ENCODE measurements around the gene APOC4. TPM values are rescaled to one million over a fixed set of nuclear protein-coding genes. Genes with fewer than 3 reads are reported as not detected.

Gene APOC4
- 0.68 TPM for total RNA-seq
- long read RNA-seq: 0 reads

DNA sequence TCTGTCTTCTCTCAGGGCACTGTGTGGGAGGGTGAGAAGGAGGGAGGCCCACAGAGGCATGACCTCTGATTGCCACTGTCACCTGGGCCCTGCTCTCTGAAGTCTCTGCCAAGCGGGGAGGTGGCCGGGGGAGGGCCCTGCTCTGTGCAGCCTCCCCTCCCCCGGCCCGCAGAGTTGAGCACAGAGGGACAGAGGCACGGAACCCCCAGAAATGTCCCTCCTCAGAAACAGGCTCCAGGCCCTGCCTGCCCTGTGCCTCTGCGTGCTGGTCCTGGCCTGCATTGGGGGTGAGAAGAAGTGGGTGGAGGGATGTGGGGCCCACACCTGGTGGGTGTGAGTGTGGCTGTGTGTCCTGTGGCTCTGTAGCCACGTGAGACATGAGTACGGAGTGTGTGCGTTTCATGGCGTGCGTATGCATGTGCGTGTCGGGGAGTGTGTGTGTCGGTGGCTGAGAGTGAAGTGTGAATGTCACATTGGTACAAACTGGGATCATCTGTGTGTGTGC is at the start of gene APOC4:
TSS of gene APOC4 (plus strand) at position 171 of the 505 bp plus-strand sequence. CDS start at position 212, 41 bp downstream.
- Histone ChIP-seq H3K27ac (no peak within 1 kb of the TSS), H3K36me3 (no peaks in the 10 kb centered on the region), H3K4me1 (no peaks in the 10 kb centered on the region), H3K9me3 (no peaks in the 10 kb centered on the region), H3K4me3 (no peak within 1 kb of the TSS), H3K27me3 (ENCODE audit: low read depth) (no peaks in the 10 kb centered on the region)
- TF ChIP-seq CTCF (IDR thresholded peaks at IDR 0.05): no peak
- intact Hi-C loops (cut with DNase I): no loop called here
- no peak for DNase-seq
- ATAC-seq: no peak

DNA sequence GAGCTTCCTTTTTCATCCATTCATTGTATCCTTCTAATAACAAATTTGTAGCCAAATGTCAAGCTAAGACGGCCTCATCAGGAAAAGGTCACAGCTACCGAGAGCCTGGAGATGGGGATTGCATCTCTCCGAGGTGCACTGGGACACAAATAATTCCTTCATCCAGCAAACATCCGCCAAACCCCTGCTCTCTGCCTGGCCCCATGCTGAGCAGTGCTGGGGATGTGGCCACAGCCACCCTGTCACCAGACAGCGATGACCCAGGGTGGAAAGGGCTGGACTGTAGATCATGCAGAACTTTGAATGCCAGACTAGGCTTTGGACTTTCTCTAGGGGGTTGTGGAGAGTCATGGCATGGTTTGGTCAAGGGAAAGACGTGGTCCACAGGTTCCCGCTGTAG is 49.1 kb upstream of the APOC4 start:
- intact Hi-C loops (cut with DNase I): no loop called here
- ATAC-seq: no peak

GRCh38 chr19:44893332-44894051 is 48.5 kb upstream of the APOC4 start:
- H3K27me3 ChIP-seq (ENCODE audit: low read depth): no peaks in the 10 kb centered on the region
- intact Hi-C loops (cut with DNase I): no loop called here
- DNase-seq (no peak), ATAC-seq (no peak)
- peaks cover 58% of the 10 kb centered on the region for H3K36me3 ChIP-seq
- no peak overlapping the region for H3K4me3 ChIP-seq
- peaks cover 27% of the 10 kb centered on the region for H3K4me1 ChIP-seq
- no peaks in the 10 kb centered on the region for H3K9me3 ChIP-seq
- no peak overlapping the region for H3K27ac ChIP-seq
- no peak for TF ChIP-seq CTCF (IDR thresholded peaks at IDR 0.05)

More for the DNA sequence above, 49.1 kb upstream of the APOC4 start:
- no peak for TF ChIP-seq CTCF (IDR thresholded peaks at IDR 0.05)
- no peak overlapping the region for H3K4me3 ChIP-seq
- peaks cover 58% of the 10 kb centered on the region for H3K36me3 ChIP-seq
- no peak for DNase-seq
- H3K9me3 ChIP-seq: no peaks in the 10 kb centered on the region
- H3K4me1 ChIP-seq: peaks cover 27% of the 10 kb centered on the region
- no peak overlapping the region for H3K27ac ChIP-seq
- no peaks in the 10 kb centered on the region for H3K27me3 ChIP-seq (ENCODE audit: low read depth)

DNA sequence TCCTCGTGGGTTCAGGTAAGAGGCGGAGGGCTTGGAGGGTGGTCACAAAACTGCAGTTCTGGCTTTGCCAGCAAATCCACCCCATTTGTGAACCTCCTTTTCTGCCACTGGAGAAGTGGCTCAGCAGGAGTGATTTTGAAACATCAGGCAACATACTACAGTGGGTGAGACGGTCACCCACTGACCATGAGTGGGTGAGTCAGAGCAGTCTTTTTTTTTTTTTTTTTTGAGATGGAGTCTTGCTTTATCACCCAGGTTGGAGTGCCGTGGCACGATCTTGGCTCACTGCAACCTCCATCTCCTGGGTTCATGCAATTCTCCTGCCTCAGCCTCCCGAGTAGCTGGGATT is 48.0 kb upstream of the APOC4 start:
- no peak for TF ChIP-seq CTCF (IDR thresholded peaks at IDR 0.05)
- Histone ChIP-seq H3K27ac (no peak overlapping the region), H3K4me1 (peaks cover 27% of the 10 kb centered on the region), H3K27me3 (ENCODE audit: low read depth) (no peaks in the 10 kb centered on the region), H3K36me3 (peaks cover 59% of the 10 kb centered on the region), H3K4me3 (no peak overlapping the region), H3K9me3 (no peaks in the 10 kb centered on the region)
- intact Hi-C loops (cut with DNase I): no loop called here
- no peak for DNase-seq
- no peak for ATAC-seq

DNA sequence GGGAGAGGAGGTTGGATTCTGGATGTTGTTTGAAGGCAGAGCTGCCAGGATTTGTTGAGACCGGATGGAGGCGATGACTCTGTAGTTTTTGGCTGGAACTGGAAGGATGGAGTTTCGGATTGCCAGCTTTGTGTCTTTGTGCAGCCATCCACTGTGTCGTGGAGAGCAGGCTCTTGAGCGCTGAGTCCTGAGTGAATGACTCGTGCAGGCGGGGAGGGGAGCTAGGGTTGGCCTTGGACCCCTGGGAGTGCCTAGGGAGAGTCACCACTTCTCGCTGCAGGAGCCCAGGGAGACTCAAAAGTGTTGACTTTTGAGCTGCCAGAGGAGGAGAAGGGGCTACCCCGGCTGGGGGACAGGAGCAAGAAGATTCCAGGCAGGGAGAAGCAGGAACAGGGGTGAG is 47.1 kb upstream of the APOC4 start:
- no peak overlapping the region for H3K4me3 ChIP-seq
- peaks cover 62% of the 10 kb centered on the region for H3K36me3 ChIP-seq
- ATAC-seq (no peak), DNase-seq (no peak)
- H3K9me3 ChIP-seq: no peaks in the 10 kb centered on the region
- peaks cover 21% of the 10 kb centered on the region for H3K4me1 ChIP-seq
- TF ChIP-seq CTCF (IDR thresholded peaks at IDR 0.05): no peak
- H3K27ac ChIP-seq: no peak overlapping the region
- H3K27me3 ChIP-seq (ENCODE audit: low read depth): no peaks in the 10 kb centered on the region
- intact Hi-C loops (cut with DNase I): no loop called here
